NCI-H748 (cell line): ENCODE results near the gene RYR2.
"Not testable (repeated sequence)": the region's sequence is repeated elsewhere in the genome, so short reads cannot be mapped to it uniquely, and the experiment has no call there.

ENCODE experiments used
- DNase-seq: peaks from one replicate; lab custom pipeline; 2025; ENCODE audit not compliant: unreplicated experiment; lab: John Stamatoyannopoulos, UW

Gene RYR2

GRCh38 chr1:237834461-237834860, 792.5 kb downstream of the RYR2 start:
- no peak for DNase-seq

DNA sequence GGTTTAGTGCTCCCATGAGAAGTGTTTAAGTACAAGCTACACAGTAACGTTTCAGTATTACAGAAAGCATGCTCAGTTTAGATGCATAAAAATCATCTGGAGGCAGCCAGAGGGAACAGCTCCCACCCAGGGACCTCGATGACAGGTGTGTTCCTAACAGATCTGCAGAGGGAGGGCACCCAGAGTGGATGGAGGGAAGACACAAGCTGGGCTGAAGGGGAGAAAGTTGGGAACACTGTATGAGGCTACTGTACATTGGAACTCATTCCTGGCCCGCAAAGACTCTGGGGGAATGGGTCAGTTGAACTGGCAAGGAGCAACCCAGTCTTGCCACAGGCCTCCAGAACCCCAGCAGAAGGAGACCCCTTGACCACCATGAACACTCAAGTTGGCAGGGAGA, 796.3 kb downstream of the RYR2 start:
- no peak for DNase-seq

- no peak for DNase-seq
Measured at GRCh38 chr1:237838904-237839534, 797.0 kb downstream of the RYR2 start.

GRCh38 chr1:237841485-237841884, 799.5 kb downstream of the RYR2 start:
- no peak for DNase-seq

- not testable (repeated sequence) for DNase-seq
Measured at GRCh38 chr1:237843516-237843915, 801.5 kb downstream of the RYR2 start.

DNA sequence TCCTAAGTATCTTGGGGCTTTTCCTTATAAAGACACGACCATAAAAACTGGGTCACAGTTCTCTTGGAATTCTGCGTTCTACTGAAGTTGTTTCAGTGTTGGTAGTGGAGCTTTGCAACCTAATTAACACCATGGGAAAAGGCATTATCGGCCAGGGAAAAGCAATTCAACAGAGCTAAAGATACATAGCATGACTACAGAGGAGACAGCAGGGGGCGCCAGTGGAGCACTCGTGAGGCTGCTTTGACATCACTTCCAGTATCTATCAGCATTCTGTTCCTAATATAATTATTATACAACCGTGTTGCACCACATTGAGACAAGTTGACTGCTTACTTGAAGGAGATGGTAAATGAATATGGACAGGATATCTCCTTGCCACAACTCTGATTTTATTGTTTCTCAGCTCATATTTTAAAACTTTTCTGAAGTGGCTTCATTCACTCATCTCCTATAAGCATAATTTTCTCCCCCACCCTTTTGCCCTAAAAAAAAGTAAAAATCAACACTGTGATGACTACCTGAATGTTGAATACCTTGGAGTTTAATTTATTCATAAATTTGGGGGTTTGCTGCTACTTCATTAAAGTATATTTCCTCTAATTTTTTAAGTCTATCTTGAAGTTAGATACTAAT, 809.3 kb downstream of the RYR2 start:
- peak; percentile 28 for DNase-seq

GRCh38 chr1:237852342-237852741, 810.4 kb downstream of the RYR2 start:
- DNase-seq: no peak

- DNase-seq: no peak
Measured at GRCh38 chr1:237857455-237857854, 815.5 kb downstream of the RYR2 start.

GRCh38 chr1:237858992-237859391, 817.0 kb downstream of the RYR2 start:
- no peak for DNase-seq

- DNase-seq: no peak
Measured at GRCh38 chr1:237861944-237862343, 820.0 kb downstream of the RYR2 start.

DNA sequence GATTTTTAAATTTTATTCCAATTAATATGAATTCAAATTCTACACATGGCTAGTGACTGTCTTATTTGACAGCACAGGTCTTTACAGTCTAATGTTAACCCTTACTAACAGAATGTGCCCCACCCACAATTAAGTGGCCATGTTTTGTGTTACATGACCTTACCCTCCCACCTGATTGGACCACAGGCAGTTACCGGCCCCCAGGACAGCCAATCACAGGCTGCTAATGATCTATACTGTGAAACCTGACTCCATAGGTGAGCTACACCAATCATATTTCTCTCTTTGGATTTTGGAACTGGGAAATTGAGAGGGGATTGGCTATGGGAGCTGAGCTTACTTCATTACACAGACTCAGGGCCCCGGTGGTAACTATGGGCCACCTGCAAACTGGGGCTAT, 821.2 kb downstream of the RYR2 start:
- no peak for DNase-seq

DNA sequence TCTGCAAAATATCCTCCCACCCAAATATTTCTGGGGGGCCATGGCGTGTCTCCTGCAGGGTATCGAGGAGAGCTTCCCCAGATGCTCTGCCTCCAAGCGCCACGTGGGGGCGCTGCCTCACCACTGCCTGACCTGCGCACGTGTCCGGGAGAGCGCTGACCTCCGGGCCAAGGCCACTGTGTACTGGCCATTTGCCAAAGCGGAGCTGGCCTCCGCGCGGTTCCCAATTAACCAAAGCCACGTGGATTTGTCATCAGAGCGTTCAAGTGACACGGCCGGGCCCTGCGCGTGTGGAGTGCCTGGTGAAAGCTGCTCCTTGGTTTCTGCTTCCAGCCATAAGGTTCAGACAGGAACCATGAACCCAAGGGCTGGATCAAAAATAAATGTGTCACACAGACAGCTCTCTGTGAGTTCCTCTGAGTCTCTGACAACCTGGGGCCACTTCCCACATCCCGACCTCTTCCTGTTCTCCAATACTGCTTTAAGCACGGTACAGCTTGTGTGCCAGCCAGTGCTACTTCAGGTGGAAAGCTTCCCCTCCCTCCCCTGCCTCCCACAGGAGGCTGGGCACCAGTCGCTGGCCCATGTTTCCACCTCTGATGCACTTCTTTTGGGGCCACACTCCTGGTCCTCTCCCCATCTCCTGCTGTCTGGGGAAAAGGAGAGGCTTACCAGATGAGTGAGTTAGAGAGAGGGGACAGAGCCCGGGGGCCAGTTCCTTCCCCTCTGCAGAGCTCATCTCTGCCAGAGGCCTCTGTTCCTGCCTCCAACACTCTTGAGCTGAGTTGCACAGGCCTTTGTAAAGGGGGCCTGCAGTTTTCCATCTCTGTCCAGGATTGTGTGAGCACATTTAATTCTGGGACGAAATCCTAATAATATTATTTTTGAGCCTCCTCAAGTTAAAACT, 822.6 kb downstream of the RYR2 start:
- DNase-seq: peak; percentile 55

DNA sequence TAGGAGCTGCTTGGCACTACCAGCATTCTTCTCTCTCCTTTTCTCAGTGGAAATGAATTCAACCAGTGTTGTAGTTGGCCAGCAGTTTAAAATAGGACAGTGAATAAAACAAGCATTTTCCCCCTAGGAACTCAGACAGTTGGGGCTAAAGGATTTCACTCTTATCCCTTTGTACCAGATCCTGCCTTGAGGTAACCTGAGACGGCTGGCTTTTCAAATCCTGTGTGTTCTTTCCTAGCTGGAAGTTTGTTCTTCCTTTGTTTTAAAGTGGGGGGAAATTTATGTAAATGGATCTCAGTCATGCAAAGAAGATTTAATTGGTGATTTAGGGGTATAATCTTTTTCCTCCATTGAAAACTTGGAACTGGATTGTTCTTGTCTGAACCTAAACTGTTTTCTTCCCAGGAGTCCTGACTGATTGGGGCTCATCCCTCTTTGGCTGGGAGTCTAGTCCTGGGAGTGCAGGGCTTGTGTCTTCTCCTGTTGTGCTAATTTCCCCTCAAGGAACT, 825.5 kb downstream of the RYR2 start:
- no peak for DNase-seq

GRCh38 chr1:237868817-237869600, 827.0 kb downstream of the RYR2 start:
- DNase-seq: no peak

DNA sequence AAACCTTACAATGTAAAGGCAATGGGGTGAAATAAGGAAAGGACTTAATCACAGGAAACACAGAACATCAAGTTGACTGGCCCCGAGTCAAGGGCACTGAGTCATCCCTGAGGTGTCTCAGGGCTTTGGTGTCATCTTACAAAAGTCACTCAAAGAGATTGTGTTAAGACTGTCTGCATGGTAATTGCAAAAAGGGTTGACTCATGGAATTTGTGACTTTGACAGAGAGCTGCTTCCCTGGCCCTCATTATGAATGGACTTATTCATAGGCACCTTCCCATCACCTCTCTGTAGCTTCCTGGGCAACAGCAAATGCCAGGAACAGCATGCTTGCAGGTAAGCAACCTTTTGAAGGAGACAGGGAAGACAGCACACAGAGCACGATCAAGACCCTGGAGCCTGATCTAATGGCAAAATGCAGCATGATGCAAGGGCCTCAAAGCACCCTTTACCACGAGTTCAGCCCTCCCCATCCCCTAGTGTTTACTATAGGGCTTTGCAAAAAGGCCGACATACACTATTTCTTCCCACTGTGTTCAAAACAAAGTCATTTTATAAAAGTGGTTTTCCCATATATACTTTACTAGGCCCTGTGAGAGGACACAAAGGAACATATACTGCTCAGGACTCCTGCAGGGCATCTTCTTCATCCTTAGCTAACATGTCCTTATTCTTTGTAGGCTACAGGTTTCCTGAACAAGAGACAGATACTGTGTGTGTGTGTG, 831.7 kb downstream of the RYR2 start:
- DNase-seq: no peak

GRCh38 chr1:237875291-237875690, 833.3 kb downstream of the RYR2 start:
- DNase-seq: no peak

DNA sequence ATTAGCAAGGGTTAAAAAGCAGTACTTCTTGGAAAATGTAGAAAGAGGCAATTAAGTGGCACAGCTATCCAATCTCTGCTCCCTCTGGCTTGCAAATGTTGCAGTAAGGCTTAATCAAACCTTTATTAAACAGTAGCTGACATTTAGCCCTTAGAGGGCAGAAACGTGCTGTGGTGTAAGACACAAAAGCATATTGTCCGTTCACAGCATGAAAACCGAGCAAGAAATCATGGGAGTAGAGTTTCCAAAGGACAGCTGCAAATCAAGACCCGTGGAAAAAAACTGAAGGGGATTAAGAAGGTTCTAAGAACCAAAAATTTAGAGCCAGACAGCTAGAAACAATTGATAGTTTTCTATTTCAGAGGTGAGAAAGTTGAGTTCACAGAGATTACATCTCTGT, 835.6 kb downstream of the RYR2 start:
- no peak for DNase-seq

DNA sequence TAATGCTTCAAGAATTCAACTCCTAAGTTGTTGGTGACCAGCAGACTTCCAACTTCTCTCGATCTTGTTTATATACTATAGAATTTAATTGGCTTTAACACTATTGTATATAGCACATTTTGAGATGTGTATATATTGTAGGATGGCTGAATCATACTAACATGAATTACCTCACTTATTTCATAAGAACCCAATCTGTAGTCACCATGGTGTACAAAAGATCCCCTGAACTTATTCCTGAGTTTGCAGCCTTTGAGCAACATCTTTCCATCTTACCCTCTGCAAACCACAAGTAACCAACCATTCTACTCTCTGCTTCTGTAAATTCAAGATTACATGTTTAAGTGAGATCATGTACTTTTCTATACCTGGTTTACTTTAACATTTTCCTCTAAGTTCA, 836.4 kb downstream of the RYR2 start:
- no peak for DNase-seq

DNA sequence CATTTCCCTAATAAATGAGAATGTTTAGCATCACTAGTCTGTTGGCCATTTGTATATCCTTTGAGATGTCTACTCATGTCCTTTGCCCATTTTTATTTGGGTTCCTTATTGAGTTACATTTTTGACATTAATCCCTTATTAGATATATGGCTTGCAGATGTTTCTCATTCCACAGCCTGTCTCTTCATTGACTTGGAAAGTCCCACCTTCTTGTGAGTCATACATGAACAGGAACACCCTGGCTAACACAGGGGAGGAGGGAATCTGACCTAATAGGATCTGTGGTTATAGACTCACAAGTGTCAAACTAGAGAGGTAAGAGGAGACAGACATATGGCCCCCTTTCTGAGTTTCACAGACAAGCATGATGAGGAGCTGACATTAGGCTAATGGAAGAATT, 837.2 kb downstream of the RYR2 start:
- DNase-seq: no peak
